Retinal pigment epithelial cell (primary cell): ENCODE measurements around the gene FGF14.
"Not testable (repeated sequence)": the region's sequence is repeated elsewhere in the genome, so short reads cannot be mapped to it uniquely, and the experiment has no call there.

Source experiments
- DNase-seq: peaks from one replicate; pipeline ENCODE4 v3.0.0-alpha.2; 2010; ENCODE audit warnings: low read depth
- H3K4me3 ChIP-seq: 2 replicates; pipeline ENCODE4 v1.5.1; 2011; ENCODE audit warnings: mild to moderate bottlenecking, low read length, control low read depth, moderate library complexity
- CTCF ChIP-seq: conservative IDR thresholded peaks from 2 replicates; pipeline ENCODE4 v1.5.1; 2011; ENCODE audit warnings: low read depth, low read length, control low read depth, inconsistent platforms

The FGF14 gene

DNA sequence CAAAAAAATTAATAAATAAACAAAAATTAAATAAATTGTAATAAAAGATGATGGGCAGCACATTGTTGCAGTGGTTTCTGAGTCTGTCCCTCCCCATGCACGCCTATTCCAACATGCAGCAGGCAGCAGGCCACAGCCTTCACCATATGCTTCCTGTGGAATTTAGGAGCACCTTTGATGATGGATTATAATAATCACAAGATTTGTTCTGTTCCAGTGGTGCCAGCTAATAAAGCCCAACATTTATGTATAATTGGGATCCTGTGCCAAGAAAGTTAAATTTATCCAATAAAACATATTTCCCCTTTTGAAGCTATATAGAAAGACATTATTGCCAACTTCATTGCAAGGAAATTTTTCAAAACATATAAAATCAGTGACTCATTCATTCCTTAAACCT is 328.6 kb downstream of the FGF14 start:
- TF ChIP-seq CTCF = no peak
- H3K4me3 ChIP-seq = no peak overlapping the region
- DNase-seq = peak; percentile 92

GRCh38 chr13:102071711-102072110 is 330.1 kb downstream of the FGF14 start:
- TF ChIP-seq CTCF = no peak
- H3K4me3 ChIP-seq = no peak overlapping the region
- DNase-seq = no peak

DNA sequence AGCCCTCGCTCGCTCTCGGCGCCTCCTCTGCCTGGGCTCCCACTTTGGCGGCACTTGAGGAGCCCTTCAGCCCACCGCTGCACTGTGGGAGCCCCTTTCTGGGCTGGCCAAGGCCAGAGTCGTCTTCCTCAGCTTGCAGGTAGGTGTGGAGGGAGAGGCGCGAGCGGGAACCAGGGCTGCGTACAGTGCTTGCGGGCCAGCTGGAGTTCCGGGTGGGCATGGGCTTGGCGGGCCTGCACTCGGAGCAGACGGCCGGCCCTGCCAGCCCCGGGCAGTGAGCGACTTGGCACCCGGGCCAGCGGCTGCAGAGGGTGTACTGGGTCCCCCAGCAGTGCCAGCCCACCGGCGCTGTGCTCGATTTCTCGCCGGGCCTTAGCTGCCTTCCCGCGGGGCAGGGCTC is 333.5 kb downstream of the FGF14 start:
- DNase-seq, H3K4me3 ChIP-seq: not testable (repeated sequence)

- no peak for TF ChIP-seq CTCF
- DNase-seq = no peak
These were observed 346.6 kb downstream of the FGF14 start for GRCh38 chr13:102055090-102055779.

GRCh38 chr13:102049853-102050252 is 352.0 kb downstream of the FGF14 start:
- no peak overlapping the region for H3K4me3 ChIP-seq
- no peak for DNase-seq

More at GRCh38 chr13:102055090-102055779, 346.6 kb downstream of the FGF14 start:
- no peak overlapping the region for H3K4me3 ChIP-seq

DNA sequence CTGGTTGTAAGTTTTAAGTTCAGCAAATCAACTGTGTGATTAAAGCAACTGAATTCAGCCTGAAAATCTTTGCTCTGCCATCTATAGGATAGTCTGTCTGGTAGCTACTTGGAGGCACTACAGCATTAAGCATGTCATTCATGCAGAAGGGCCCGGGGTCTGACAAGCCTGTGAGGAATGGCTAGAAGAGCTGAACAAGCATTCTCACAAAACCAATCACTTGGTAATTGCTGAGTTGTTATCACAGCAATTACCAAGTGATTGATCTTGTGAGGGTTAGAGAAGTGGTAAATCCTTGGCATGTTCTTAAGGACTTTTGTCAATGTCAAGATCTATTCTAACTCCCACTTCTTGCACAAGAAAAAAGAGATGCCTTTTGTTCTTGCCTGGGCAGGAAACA is 356.1 kb downstream of the FGF14 start:
- peak; percentile 34 for DNase-seq
- no peak overlapping the region for H3K4me3 ChIP-seq
- no peak for TF ChIP-seq CTCF

More at GRCh38 chr13:102049853-102050252, 352.0 kb downstream of the FGF14 start:
- TF ChIP-seq CTCF = no peak

- DNase-seq = no peak
- no peak for TF ChIP-seq CTCF
- H3K4me3 ChIP-seq = no peak overlapping the region
These were observed 359.1 kb downstream of the FGF14 start for GRCh38 chr13:102042746-102043145.
